ENCODE measurements around the gene FTL. TPM values are rescaled to one million over a fixed set of nuclear protein-coding genes. Genes with fewer than 3 reads are reported as not detected.

Gene FTL
- total and polyA plus RNA-seq, 4 donors: 2,880 to 22,369 (median 12,158) TPM

- H3K27ac ChIP-seq (ENCODE audit: low read depth in 1 of 2, low read length in 1 of 2): peak overlapping the region; percentile 66 to 73
- no peak for DNase-seq
- no peak for ATAC-seq (ENCODE audit: insufficient read depth, low FRiP score)
- WGBS, 2 donors: 60 to 64% methylated on average over 11 of the region's 11 CpGs
- H3K36me3 ChIP-seq (ENCODE audit: control insufficient read depth in 4 of 4, insufficient read depth in 4 of 4, low read length in 4 of 4): peaks cover 0 to 4% (median under 1%) of the 10 kb centered on the region in 4 donors
- H3K9me3 ChIP-seq (ENCODE audit: control insufficient read depth in 4 of 4, insufficient read depth in 3 of 4, low read length in 3 of 4): no peaks in the 10 kb centered on the region
- no peak for TF ChIP-seq CTCF (IDR thresholded peaks at IDR 0.05; ENCODE audit: control extremely low read depth, extremely low read depth)
- no peak overlapping the region for H3K9ac ChIP-seq (ENCODE audit: insufficient read depth in 1 of 2, low read length in 2 of 2)
- no peak overlapping the region for H3K4me3 ChIP-seq
- no peaks in the 10 kb centered on the region for H3K27me3 ChIP-seq (ENCODE audit: control insufficient read depth in 3 of 3, insufficient read depth in 3 of 3, low read length in 2 of 3)
- peaks cover 0 to 9% (median 7%) of the 10 kb centered on the region in 5 donors for H3K4me1 ChIP-seq (ENCODE audit: control insufficient read depth in 5 of 5, insufficient read depth in 5 of 5, low read length in 5 of 5)
Observed at GRCh38 chr19:48953990-48954594, 11.0 kb upstream of the FTL start.

GRCh38 chr19:48954595-48955307 is 10.4 kb upstream of the FTL start, which contains the start of gene BAX:
Gene BAX, plus strand, starts transcription at chr19:48954875. Its CDS starts 54 bp downstream, at chr19:48954929.
- Histone ChIP-seq H3K9me3 (ENCODE audit: control insufficient read depth in 4 of 4, insufficient read depth in 3 of 4, low read length in 3 of 4) (no peaks in the 10 kb centered on the region), H3K9ac (ENCODE audit: insufficient read depth in 1 of 2, low read length in 2 of 2) (peak within 1 kb of the TSS; percentile 63 to 67), H3K36me3 (ENCODE audit: control insufficient read depth in 4 of 4, insufficient read depth in 4 of 4, low read length in 4 of 4) (peaks cover 0 to 4% (median under 1%) of the 10 kb centered on the region in 4 donors), H3K4me3 (peak within 1 kb of the TSS; percentile 86), H3K4me1 (ENCODE audit: control insufficient read depth in 5 of 5, insufficient read depth in 5 of 5, low read length in 5 of 5) (peaks cover 0 to 9% (median 7%) of the 10 kb centered on the region in 5 donors), H3K27me3 (ENCODE audit: control insufficient read depth in 3 of 3, insufficient read depth in 3 of 3, low read length in 2 of 3) (no peaks in the 10 kb centered on the region), H3K27ac (ENCODE audit: low read depth in 1 of 2, low read length in 1 of 2) (peak within 1 kb of the TSS; percentile 73 to 79)
- TF ChIP-seq CTCF (IDR thresholded peaks at IDR 0.05; ENCODE audit: control extremely low read depth, extremely low read depth): no peak
- DNase-seq (peak; percentile 93 to 96 (median 96)), ATAC-seq (ENCODE audit: insufficient read depth, low FRiP score) (peak; percentile 90)
- WGBS, 2 donors: 0 to 1% methylated on average over 67 to 71 of the region's 71 CpGs

GRCh38 chr19:48955308-48955958 is 9.7 kb upstream of the FTL start:
- DNase-seq (no peak), ATAC-seq (ENCODE audit: insufficient read depth, low FRiP score) (no peak)
- 59 to 68% methylated on average over 16 of the region's 16 CpGs for whole genome bisulfite sequencing, 2 donors

More at GRCh38 chr19:48955308-48955958, 9.7 kb upstream of the FTL start:
- Histone ChIP-seq H3K9me3 (ENCODE audit: control insufficient read depth in 4 of 4, insufficient read depth in 3 of 4, low read length in 3 of 4) (no peaks in the 10 kb centered on the region), H3K27ac (ENCODE audit: low read depth in 1 of 2, low read length in 1 of 2) (peak overlapping the region; percentile 72 to 79), H3K9ac (ENCODE audit: insufficient read depth in 1 of 2, low read length in 2 of 2) (peak overlapping the region; percentile 63 to 67), H3K36me3 (ENCODE audit: control insufficient read depth in 4 of 4, insufficient read depth in 4 of 4, low read length in 4 of 4) (peaks cover 0 to 4% (median under 1%) of the 10 kb centered on the region in 4 donors), H3K4me1 (ENCODE audit: control insufficient read depth in 5 of 5, insufficient read depth in 5 of 5, low read length in 5 of 5) (peaks cover 0 to 9% (median 6%) of the 10 kb centered on the region in 5 donors), H3K4me3 (peak overlapping the region; percentile 86), H3K27me3 (ENCODE audit: control insufficient read depth in 3 of 3, insufficient read depth in 3 of 3, low read length in 2 of 3) (no peaks in the 10 kb centered on the region)
- TF ChIP-seq CTCF (IDR thresholded peaks at IDR 0.05; ENCODE audit: control extremely low read depth, extremely low read depth): no peak

Measured in lung (tissue), 12 donors.